ELR (cell line): Measurements from ENCODE around the gene CDKAL1.
"Not testable (repeated sequence)": the region's sequence is repeated elsewhere in the genome, so short reads cannot be mapped to it uniquely, and the experiment has no call there.

ENCODE experiments used
- DNase-seq: peaks from one replicate; pipeline ENCODE4 v3.0.0-alpha.2; 2015; ENCODE audit warnings: low read depth

The CDKAL1 gene

DNA sequence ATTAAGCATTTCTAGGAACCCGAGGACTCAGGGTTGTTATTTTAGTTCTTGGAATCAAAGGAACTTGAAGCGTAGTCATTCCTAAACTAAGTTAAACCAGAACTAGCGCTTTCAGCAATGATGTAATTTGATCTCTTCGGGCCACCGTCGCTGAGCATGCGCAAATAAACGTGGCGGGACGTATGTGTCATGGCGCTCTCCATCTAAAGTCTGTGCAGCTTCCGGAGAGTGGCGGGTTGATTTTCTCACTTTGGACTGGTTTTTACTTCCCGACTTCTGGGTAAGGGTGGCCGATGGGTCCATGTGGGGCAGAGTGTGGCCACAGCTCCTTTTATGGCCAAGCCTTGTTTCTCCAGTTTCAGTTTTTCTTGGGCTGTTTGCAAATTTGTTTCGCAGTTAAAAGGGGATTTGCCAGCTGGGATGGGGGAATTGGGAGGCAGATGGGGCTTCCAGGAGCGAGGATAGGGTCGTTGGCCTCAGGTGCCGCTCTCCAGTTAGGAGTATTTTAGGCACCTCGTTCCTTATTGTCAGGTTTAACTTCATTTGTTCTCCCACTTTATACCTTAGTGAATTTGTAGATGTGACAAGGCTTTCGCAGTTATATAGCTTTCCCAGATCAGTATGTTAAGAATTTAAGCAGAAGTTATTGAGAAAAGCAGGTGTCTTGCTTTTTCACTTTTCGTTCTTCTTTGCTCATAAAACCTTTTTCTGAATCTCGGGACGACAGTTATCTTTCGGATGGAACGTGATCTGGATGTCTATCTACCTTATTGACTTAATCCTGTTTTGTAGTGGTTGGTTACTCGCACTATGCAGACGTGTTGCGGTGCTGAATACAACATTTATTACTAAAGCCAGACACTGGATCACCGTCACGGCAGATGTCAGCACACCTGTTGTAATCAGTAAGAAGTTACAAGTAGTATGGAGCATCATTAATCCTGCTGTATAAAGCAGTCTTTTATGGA is at the start of gene CDKAL1:
Gene CDKAL1 (plus strand): TSS at position 163 of the 968 bp plus-strand sequence. CDS start 11,894 bp downstream, outside the sequence.
- DNase-seq: peak; percentile 94

DNA sequence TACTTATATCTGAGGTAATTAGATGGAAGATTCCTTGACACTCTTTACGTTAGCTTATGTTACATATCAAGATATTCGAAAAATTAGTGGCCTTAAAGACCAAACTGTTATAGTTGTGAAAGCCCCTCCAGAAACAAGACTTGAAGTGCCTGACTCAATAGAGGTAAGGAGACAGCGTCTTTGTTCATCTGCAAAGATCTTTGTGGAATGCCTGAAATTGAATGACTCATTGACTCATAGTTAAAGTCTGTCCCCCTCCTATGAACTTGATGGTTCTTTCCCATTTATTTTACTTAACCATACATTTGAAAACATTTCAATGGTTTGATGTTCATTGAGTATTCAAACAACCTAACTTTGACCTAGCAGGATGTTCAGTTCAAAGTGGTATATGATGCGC is 47.6 kb upstream of the CDKAL1 start:
- no peak for DNase-seq

DNA sequence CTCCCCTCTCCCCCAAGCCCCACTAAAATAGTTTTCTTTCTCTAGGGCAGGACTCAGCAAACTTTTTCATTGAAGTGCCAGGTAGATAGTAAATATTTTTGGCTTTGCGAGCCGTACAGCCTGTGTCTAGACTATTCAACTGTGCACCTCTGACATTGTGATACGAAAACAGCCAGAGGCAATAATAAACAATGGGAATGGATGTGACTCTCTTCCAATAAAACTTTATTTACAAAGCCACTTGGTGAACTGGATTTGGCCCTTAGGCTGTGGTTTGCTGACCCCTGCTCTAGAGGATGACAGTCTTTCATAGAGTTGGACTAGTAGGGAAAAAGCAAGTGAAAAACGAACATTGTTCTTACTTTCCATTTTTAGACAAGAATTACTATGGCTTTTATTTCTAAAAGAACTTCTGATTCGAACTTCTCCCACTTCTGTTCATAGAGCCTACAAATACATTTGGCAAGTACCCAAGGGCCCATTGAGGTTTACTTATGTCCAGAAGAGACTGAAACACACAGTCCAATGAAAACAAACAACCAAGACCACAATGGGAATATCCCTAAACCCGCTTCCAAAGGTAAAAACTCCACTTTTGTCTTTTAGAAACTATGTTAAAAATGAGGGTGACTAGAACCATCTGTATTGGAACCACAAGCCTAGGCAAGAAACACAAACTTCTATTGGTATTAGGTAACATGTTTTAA is 46.4 kb upstream of the CDKAL1 start:
- DNase-seq: no peak

DNA sequence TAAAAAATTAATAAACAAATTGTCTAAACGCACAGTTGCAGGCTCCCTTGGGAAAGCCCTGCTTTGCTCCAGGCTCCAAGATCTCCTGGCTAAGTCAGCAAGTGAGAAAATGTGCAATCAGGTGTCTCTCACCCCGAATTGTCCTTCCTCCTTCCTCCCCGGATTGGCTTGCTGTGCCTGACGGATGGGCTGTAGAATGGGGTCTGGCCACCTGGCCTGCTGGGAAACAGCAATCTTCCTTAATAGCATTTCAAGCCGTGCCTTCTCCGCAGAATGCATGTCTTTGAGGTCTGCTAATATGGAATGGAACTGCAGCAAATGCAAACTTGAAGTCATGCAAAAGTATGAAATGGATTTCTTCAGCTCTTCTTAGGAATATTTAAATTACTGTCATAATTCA is 43.7 kb upstream of the CDKAL1 start:
- DNase-seq: no peak

DNA sequence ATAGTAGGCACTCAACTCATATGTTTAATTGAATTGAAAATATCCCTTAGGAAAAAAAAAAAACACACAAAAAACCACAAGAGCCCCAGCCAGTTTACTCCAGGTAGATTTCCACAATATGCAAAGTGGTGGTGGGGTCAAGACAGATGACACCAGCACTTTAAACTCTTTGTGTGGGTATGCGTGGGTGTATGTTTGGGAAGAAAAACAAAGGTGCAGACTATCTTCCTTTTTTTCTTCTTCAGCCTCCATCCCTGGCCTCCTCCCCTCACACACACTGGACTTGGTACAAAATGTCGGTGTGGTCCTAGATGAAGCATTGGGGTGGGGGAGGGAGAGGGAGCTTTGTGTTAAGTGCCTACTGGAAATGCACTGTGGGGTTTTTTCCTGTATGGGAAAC is 42.2 kb upstream of the CDKAL1 start:
- no peak for DNase-seq

DNA sequence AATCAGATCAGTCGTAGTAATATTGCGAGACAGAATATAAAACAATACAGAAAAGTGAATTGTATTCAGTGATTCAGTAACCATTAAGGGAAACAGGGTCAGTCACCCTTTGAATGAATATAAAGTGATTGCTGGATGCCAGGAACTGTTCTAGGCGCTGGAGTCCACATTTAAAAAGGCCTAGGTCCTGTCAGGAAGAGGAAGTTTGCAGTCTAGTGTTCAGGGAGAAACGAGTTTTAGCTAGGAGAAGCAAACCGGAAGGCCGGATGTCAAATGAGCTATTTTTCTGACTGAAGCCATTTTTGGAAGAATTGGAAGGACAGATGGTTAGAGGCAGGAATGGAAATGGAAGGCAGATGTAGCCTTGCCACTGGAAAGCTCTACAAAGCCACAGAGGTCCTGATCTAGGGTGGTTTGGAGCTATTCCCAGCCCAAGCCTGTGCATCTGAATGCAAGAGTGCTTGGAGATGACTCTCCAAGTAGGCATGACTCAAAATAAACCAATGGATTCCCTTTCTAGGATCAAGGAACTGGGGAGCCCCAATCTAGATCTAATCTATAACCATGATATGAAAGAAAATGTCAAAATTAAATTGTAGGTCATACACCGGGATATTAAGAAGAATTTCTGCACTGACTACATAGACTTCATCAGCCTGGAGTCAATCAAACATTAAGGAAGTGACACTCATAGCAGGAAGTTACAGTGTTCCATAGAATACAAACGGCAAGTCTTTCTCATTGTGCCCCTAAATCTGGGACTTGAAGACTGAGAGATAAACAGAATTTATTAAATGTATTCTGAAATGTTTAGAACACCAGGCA is 36.8 kb upstream of the CDKAL1 start:
- DNase-seq: peak; percentile 34

DNA sequence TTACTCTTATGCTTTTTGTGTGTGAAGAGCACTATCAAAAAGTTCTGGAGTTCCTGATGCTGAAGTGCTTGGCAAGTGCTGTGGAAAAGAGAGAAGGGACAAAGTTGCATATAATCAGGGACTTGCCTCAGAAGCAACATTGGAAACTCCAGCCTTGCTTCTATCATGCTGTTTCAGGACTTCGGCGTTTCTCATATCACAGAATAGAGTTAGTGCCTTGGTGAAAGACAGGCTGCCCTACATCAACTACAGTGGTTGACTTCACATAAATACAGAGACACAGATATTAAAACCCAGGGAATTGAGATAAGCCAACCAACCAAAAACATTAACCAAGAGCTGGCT is 36.2 kb upstream of the CDKAL1 start:
- no peak for DNase-seq

DNA sequence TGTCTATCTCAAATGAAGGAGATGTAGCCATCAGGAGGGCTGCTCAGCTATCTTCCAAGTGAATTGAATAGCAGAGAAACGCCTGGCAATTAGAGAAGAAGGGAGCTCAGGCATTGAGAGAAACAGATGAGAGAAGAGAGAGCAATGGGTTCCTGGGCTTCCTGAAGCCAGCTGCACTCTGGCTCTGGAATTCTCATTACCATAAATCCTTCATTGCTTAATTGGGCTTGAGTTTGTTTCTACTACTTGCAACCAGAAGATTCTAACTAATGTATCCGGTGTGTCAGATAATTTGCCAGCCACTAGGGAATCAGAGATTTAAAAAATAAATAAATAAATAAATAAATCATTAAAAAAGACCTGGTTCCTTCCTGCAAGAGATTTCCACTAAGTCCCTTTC is 25.0 kb upstream of the CDKAL1 start:
- DNase-seq: no peak

DNA sequence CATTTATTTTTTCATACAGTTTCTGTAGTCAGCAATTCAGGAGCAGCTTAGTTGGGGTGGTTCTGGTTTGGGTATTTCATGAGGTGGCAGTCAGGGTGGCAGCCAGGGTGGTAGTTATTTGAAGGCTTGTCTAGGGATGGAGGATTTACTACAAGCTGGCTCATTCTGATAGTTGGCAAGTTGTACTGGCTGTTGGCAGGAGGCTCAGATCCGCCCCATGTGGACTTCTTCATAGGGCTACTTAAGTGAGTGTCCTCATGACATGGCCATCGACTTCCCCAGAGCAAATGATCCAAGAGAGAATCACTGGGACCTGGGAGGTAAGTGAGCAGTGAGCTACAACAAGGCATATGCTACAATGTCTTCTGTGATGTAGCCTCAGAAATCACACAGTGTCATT is 22.4 kb upstream of the CDKAL1 start:
- DNase-seq: no peak

DNA sequence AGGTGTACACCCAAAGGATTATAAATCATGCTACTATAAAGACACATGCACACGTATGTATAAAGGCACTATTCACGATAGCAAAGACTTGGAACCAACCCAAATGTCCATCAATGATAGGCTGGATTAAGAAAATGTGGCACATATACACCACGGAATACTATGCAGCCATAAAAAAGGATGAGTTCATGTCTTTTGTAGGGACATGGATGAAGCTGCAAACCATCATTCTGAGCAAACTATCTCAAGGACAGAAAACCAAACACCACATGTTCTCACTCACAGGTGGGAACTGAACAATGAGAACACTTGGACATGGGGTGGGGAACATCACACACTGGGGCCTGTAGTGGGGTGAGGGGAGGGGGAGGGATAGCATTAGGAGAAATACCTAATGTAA is 9.0 kb upstream of the CDKAL1 start:
- DNase-seq: not testable (repeated sequence)

DNA sequence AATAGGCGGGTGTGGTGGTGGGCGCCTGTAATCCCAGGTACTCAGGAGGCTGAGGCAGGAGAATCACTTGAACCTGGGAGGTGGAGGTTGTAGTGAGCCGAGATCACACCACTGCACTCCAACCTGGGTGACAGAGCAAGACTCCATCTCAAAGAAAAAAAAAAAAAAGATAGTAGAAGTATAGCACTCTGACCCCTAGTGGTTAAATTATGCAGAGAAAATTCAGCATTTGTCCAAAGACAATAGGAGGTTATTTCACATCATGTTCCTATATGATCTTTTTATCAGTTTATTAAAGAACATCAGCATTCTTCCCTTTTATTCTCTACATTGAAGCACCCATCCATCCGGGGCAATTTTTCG is 5.2 kb upstream of the CDKAL1 start:
- peak; percentile 75 for DNase-seq

DNA sequence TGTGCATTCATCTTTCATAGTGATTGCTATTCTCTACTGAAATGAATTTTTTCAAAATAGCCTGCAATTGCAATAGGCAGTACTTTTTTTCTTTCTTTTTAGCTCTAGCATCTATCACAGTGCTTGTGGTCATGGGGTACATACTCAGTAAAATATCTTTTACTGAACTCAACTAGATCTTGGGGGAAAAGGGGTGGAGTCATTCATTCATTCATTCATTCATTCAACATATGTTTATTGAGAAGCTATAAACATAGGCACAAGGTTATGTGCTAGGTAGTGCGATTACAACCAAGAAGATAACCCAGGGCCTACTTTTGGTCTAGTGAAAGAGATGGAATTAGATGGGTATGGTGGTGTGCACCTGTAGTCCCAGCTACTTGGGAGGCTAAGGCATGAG is 1.4 kb upstream of the CDKAL1 start:
- DNase-seq: no peak

DNA sequence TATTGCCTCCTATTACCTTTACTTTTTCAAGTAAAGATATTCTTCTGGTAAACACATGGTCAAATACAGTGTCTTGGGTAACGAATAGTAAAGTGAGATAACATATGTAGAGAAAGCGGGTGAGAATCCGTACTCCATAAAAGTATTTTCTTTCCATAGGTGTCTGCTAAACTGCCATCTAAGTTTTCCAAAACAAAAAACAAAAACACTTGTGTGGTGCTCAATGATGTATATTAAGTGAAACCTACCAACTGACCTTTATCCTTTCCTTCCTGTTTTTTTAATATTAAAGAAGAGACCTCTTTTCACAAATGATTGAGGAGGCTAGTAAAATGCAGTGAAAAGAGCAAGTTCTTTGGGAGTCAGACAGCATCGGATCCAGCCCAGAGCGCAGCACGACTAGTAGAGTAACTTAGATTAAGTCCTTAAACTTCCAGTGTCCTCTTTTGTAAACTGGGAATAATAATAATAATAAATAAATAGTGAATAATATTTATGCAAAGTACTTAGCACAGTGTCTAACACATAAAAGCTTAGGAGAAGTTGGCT is 437 bp upstream of the CDKAL1 start:
- DNase-seq: no peak

DNA sequence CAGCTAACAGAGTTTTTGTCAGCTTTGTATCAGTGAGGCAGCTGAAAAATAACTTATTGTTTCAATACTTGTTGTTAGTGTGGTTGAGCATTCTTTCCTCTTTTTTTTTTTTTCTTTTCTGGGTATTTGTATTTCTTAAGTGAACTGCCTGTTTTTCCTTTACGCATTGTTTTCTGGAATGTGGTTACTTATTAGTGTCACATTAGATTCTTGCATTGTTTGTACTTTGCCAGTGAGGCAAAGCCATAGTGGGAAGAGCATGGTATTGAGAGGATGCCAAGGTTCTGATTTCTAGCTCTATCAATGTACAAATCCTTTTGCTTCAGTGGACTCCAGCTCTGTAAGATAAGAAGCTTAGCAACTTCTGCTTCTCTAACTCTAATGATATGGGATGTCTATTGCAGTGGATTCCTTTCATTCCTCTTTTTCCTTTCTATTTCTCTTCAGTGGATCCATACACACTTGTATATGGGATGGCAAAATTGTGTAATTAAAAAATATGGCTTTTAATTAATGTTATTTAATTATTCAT is 3.9 kb downstream of the CDKAL1 start:
- no peak for DNase-seq

DNA sequence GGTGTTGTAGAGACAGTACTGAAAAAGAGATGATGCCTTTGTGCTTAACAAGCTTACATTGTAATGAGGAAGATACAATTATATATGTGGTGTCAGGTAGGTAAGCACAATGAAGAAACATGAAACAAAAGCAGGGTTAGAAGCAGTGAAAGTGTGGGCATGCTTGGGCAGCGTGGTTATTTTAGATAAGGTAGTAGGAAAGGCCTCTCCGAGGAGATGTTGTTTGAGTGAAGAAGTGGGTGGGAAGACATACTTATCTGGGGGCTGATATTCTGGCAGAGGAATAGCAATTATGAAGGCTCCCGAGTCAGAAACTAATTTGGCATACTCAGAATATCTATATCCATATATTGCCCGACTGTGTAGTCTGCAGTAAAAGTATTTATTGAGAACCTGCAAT is 4.7 kb downstream of the CDKAL1 start:
- DNase-seq: no peak

DNA sequence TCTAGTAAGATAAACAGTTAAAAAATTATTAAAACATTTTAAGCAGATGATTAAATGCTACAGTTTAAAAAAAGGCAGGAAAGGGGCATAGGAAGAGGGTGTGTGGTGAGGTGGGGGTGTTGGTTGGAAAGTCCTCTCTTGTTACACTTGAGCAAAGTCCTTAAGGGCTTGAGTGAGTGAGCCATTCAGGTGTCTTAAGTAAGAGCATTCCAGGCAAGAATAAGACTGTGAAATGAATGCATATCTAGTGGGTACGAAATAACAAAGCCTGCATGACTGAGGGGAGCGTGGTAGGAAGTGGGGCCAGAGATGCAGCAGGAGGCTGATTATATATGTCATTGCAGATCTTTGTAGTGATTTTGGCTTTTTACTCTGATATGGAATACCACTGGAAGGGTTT is 5.1 kb downstream of the CDKAL1 start:
- DNase-seq: no peak

DNA sequence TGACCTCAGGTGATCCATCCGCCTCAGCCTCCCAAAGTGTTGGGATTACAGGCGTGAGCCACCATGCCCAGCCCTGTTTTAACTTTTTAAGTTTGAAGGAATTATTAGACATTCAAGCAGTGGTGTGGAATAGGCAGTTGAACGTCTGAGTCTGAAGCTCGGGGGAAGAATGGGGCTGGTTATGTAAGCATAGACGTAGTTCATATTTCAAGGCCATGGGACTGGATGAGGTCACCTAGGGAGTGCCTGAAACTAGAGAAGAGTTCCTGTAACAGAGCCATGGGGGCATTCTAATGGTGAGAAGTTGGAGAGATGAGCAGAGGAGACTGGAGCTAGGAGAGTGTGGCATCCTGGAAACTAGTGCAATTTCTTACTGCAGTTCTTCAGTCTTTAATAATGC is 6.4 kb downstream of the CDKAL1 start:
- no peak for DNase-seq

DNA sequence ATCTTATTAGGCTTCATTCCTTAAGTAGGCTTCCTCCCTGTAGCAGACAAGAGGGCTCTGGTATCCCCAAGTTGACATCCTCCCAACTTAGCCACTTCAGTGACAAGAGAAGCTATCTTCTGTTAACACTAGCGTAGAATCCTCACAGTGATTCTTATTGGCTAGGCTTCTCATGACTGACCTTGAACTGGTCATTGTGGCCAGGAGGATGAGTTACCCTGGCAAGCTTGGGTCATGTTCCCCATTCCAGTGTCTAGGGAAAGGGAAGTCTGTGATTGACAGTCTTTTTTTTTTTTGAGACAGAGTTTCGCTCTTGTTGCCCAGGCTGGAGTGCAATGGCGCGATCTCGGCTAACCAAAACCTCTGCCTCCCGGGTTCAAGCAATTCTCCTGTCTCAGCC is 7.1 kb downstream of the CDKAL1 start:
- DNase-seq: no peak

DNA sequence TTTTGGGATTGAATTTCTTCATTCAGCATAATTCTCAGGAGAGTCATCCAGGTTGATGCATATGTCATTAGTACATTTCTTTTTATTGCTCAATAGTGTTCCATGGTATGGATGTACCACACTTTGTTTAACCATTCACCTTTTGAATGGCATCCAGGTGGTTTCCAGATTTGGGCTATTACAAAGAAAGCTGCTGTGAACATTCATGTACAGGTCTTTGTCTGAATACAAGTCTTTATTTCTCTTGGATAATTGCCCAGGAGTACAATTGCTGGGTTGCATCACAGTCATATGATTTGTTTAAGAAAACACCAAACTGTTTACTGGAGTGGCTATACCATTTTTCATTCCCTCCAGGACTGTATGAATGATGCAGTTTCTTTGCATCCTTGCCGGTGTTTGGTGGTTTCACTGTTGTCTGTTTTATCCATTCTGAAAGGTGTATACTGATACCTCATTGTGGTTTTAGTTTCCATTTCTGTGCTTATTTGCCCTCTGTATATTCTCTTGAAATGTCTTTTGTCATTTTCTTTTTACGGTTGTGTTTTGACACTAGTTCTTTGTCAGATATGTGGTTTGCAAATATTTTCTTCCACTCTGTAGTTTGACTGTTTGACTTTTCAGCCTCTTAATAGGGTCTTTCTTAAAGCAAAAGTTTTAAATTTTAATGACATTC is 8.8 kb downstream of the CDKAL1 start:
- DNase-seq: peak; percentile 63

DNA sequence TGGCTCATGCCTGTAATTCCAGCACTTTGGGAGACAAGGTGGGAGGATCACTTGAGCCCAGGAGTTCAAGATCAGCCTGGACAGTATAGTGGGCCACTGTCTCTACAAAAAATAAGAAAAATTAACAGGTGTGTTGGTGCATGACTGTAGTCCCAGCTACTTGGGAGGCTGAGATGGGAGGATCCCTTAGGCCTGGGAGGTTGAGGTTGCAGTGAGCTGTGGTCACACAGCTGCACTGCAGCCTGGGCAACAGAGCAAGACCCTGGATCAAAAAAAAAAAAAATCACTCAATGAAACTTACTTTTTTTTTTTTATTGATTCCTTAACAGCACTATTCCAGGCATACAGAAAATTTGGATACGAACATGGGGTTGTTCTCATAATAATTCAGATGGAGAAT is 14.0 kb downstream of the CDKAL1 start:
- no peak for DNase-seq

DNA sequence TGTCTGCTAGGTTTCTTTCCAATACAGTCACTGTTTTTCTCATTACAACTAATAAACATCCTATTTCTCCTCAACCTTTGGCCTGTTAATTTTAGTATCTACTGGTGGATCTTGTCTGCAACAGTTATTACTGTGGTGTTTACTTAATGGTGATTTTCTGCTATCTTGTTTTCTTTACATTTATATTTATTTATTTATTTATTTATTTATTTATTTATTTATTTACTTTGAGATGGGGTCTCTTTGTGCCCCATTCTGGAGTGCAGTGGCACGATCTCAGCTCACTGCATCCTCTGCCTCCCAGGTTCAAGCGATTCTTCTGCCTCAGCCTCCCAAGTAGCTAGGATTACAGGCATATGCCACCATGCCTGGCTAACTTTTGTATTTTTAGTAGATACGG is 15.1 kb downstream of the CDKAL1 start:
- DNase-seq: not testable (repeated sequence)
